Spleen (tissue), 11 donors: Measurements from ENCODE around the gene PLXNB2. TPM values are rescaled to one million over a fixed set of nuclear protein-coding genes. Genes with fewer than 3 reads are reported as not detected.

Experiments
- DNase-seq: peaks from one replicate; pipeline ENCODE4 v3.0.0-alpha.2; 2020
- H3K27ac ChIP-seq, 8 donors: fragments of 200-600 bp; sonication (generic) in 7 of 8; 1 replicate in 4 of 8; 2 replicates in 4 of 8; pipeline versions ENCODE4 v1.5.0 to v1.8.0; 2016 to 2021; ENCODE audit warnings: inconsistent platforms in 4 of 8, mild to moderate bottlenecking in 4 of 8, moderate library complexity in 1 of 8
- H3K27me3 ChIP-seq, 7 donors: fragments of 200-600 bp; sonication (generic) in 6 of 7; replicated peaks in 1 of 7; 1 replicate in 4 of 7; 2 replicates in 3 of 7; pipeline versions ENCODE4 v1.5.0 to v1.8.0; 2016 to 2021; ENCODE audit warnings: inconsistent platforms in 3 of 7, mild to moderate bottlenecking in 1 of 7
- H3K36me3 ChIP-seq, 6 donors: fragments of 200-600 bp; sonication (generic) in 5 of 6; 1 replicate in 4 of 6; 2 replicates in 2 of 6; pipeline versions ENCODE4 v1.5.0 to v1.8.0; 2016 to 2021; ENCODE audit warnings: inconsistent platforms in 2 of 6
- H3K4me1 ChIP-seq, 6 donors: fragments of 200-600 bp; sonication (generic) in 5 of 6; 1 replicate in 3 of 6; 2 replicates in 3 of 6; pipeline versions ENCODE4 v1.5.0 to v1.8.0; 2016 to 2021; ENCODE audit warnings: inconsistent platforms in 3 of 6
- H3K4me3 ChIP-seq, 8 donors: fragments of 200-600 bp; sonication (generic) in 7 of 8; 1 replicate in 4 of 8; 2 replicates in 4 of 8; pipeline versions ENCODE4 v1.5.0 to v1.8.0; 2016 to 2021; ENCODE audit warnings: inconsistent platforms in 4 of 8, mild to moderate bottlenecking in 4 of 8, moderate library complexity in 2 of 8
- H3K9me3 ChIP-seq, 8 donors: fragments of 200-600 bp; sonication (generic) in 7 of 8; 1 replicate in 4 of 8; 2 replicates in 4 of 8; pipeline versions ENCODE4 v1.5.0 to v1.8.0; 2016 to 2021; ENCODE audit warnings: inconsistent platforms in 4 of 8
- POLR2A ChIP-seq, 3 donors: fragments of 450-650 bp; IDR thresholded peaks; one replicate each; pipeline ENCODE4 v1.5.1; 2017; ENCODE audit warnings: antibody characterized with exemption in 3 of 3, mild to moderate bottlenecking in 1 of 3
- POLR2AphosphoS5 ChIP-seq, 3 donors: sonication (generic); formaldehyde crosslinking; IDR thresholded peaks; one replicate each; pipeline ENCODE4 v1.5.1; 2017; ENCODE audit warnings: antibody characterized with exemption in 3 of 3
- WGBS, 5 donors: extraction: QIAGEN DNeasy Blood & Tissue Kit in 3 of 5; methylation state at CpG; one replicate each; pipeline versions ENCODE4 v1.1.5 to v1.1.7; 2013 to 2018; 5-methylcytosine and 5-hydroxymethylcytosine counted together
- intact Hi-C: fragments of 100-400 bp; cut with DNase I; formaldehyde crosslinking; loops from one replicate; pipeline ENCODE4 v1.15.0; 2023; ENCODE audit warnings: low total_unique reads
- polyA plus RNA-seq, 3 donors: library from polyadenylated mRNA; stranded (reverse); fragments of 200-250 nt; gene quantifications; one replicate each; pipeline ENCODE4 v1.2.1, GENCODE V29; 2013
- total RNA-seq, 7 donors: library from RNA; depleted of rRNA in 3 of 7; stranded (reverse); fragments of >200 nt in 3 of 7; fragmentation: NEBNext Ultra II Directional in 4 of 7; extraction: Animal tissue kit (Norgen Biotek cat#: 25700) in 4 of 7; gene quantifications; one replicate each; pipeline versions ENCODE4 v1.1.0 to v1.2.1, GENCODE V29; 2016 to 2021
- TF ChIP-seq, protein P1 (sequence below), 11 experiments: fragments of 200-600 bp in 7 of 11; fragments of 450-650 bp in 4 of 11; sonication (generic) in 4 of 11; IDR thresholded peaks in 8 of 11; conservative IDR thresholded peaks in 3 of 11; 1 replicate in 7 of 11; 2 replicates in 4 of 11; pipeline versions ENCODE4 v1.4.0 to v1.8.0; 2016 to 2021; ENCODE audit warnings: antibody characterized with exemption in 11 of 11, inconsistent platforms in 4 of 11, mild to moderate bottlenecking in 1 of 11
- donor health status: healthy with polysubstance abuse.
- donor health status: DM: no; HTN: no; CAD: no; lungs with moderate emphysema.
- donor health status: DM: no; HTN: no; CAD: no.
- donor health status: Bipolar disorder and iron deficiency.
- donor health status: healthy.
- donor health status: DM: no; HTN: no; CAD: no.
- donor health status: DM: yes; HTN: yes; CAD: no.

Gene PLXNB2
- total and polyA plus RNA-seq, 10 donors, result 41.9 to 382 (median 242) TPM

DNA sequence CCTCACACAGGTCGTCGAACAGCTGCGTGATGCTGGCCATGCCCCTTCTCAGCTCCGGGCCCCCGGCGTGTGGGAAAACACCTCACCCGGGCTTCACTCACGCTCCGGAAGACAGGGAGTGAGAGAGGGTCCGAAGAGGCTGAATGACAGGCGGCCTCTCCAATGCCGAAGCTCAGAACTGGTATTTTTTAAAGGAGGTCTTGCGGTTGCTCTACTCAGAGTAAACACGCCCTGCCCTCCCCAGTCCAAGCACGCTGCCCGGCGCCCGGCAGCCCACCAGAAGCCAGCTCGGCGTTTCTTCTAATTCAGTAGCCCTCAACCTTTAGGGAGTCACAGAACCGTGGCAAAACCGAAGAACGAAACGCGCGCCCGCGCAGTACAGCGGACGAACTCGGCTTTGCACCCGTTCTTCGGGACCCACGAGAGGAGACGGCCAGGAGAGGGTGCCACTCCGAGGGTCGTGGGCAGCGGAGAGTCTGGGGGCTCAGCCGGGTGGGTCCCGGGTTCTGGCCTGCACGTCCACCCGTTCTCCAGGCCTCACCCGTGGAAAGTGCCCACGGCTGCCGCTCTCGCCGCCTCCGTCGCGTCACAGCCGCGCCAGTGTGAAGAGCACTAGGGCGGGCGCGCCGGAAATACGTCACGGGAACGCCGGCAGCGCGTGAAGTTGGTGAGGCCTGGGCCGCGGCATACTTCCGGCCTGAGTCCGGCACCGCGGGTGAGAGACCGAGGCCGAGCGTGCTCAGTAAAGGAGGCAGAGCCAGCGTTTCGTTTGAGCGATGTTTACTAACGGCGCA is 62.8 kb downstream of the PLXNB2 start, which contains the start of gene TUBGCP6:
TSS of gene TUBGCP6 (minus strand) at position 604 of the 794 bp plus-strand sequence. CDS start at position 40, 564 bp downstream.
- H3K4me3 ChIP-seq, result peak within 1 kb of the TSS; percentile 79 to 96 (median 91)
- peaks cover 48 to 94% (median 81%) of the 10 kb centered on the region in 6 donors for H3K4me1 ChIP-seq
- H3K27me3 ChIP-seq, result no peaks in the 10 kb centered on the region
- peak; percentile 99 for DNase-seq
- H3K9me3 ChIP-seq, result no peaks in the 10 kb centered on the region
- peak within 1 kb of the TSS; percentile 82 to 98 (median 94) for H3K27ac ChIP-seq
- H3K36me3 ChIP-seq, result peaks cover 0 to 52% (median 20%) of the 10 kb centered on the region in 6 donors
- TF ChIP-seq, protein P1, sequence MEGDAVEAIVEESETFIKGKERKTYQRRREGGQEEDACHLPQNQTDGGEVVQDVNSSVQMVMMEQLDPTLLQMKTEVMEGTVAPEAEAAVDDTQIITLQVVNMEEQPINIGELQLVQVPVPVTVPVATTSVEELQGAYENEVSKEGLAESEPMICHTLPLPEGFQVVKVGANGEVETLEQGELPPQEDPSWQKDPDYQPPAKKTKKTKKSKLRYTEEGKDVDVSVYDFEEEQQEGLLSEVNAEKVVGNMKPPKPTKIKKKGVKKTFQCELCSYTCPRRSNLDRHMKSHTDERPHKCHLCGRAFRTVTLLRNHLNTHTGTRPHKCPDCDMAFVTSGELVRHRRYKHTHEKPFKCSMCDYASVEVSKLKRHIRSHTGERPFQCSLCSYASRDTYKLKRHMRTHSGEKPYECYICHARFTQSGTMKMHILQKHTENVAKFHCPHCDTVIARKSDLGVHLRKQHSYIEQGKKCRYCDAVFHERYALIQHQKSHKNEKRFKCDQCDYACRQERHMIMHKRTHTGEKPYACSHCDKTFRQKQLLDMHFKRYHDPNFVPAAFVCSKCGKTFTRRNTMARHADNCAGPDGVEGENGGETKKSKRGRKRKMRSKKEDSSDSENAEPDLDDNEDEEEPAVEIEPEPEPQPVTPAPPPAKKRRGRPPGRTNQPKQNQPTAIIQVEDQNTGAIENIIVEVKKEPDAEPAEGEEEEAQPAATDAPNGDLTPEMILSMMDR (IDR thresholded peaks at IDR 0.05 in 8 of 11, conservative IDR thresholded peaks at IDR 0.05 in 3 of 11), result peak in 10 of 11 experiments; percentile 16 to 62 (median 34)
- TF ChIP-seq POLR2A (IDR thresholded peaks at IDR 0.05) (peak; percentile 28 to 73 (median 28)), POLR2AphosphoS5 (IDR thresholded peaks at IDR 0.05) (peak; percentile 98 to 99 (median 98))
- intact Hi-C loops, result loop anchor here (10.0 kb wide), 1 partner anchor 250 kb away; no protein-coding TSS in a partner anchor
- WGBS, 5 donors, result 0 to 1% (median 0%) methylated on average over 30 to 76 of the region's 76 CpGs

DNA sequence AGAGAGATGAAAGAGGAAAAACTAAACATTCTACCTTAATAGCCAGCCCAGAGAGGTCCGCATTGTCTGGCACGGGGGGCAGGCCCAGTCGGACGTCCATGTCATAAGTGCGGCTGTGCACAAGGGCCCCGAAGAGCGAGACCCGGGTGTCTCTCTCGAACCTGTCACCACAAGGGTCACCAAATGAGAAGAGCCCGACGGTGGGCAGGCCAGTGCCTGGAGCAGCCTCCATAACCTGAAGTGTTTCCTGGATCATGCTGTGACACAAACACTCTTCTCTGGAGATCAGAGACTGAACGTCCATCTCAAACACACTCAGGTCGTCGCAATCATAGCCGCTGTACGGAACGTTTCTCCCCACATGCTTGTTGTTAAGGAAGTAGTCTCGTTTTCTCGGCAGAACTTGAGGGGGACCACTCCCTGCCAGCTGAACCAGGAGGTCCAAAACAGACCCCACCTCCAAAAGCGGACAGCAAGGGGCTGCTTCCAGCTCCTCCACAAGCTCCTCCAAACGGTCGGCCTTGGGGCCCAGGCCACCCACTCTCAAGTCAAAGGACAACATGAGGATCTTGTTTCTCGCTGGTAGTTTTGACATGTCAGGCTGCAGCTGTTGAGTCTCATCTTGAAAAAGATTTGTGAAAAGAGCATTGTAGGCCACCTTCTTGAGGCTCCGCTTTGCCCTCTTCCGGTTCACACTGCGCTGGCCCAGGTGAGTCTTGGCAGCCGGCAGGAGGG is 63.6 kb downstream of the PLXNB2 start:
- H3K4me3 ChIP-seq, result peak overlapping the region; percentile 79 to 96 (median 91)
- TF ChIP-seq, protein P1 (IDR thresholded peaks at IDR 0.05 in 8 of 11, conservative IDR thresholded peaks at IDR 0.05 in 3 of 11), result no peak
- TF ChIP-seq POLR2A (IDR thresholded peaks at IDR 0.05) (no peak), POLR2AphosphoS5 (IDR thresholded peaks at IDR 0.05) (no peak)
- 13 to 22% (median 19%) methylated on average over 22 to 27 of the region's 27 CpGs for WGBS, 5 donors
- H3K4me1 ChIP-seq, result peaks cover 44 to 92% (median 73%) of the 10 kb centered on the region in 6 donors
- H3K27ac ChIP-seq, result peak overlapping the region; percentile 82 to 98 (median 94)
- no peaks in the 10 kb centered on the region for H3K9me3 ChIP-seq
- no peaks in the 10 kb centered on the region for H3K27me3 ChIP-seq
- H3K36me3 ChIP-seq, result peaks cover 0 to 52% (median 23%) of the 10 kb centered on the region in 6 donors
- intact Hi-C loops, result loop anchor here (10.0 kb wide), 1 partner anchor 251 kb away; no protein-coding TSS in a partner anchor
- DNase-seq, result no peak

DNA sequence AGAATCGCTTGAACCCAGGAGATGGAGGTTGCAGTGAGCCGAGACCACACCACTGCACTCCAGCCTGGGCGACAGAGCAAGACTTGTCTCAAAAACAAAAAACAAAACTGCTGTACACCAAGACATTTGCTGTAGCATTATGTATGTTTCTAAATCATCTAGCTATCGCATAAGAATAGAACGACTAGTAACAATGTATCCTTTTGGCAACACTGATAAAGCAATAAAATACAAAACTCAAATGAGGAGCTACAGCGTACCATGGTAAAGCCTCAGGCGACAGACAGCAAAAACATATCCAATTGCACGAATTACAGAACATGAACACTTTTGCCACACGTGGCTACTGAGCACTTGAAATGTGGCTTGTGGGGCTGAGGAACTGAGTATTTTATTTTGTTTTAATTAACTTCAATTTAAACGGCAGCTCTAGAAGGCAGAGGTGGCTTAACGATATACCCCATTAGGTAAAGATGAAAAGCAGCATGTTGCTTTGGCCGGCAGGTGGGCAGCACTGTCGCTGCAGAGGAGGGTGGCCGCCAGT is 65.0 kb downstream of the PLXNB2 start:
- WGBS, 5 donors, result 64 to 81% (median 73%) methylated on average over 14 of the region's 14 CpGs
- peak overlapping the region; percentile 79 to 96 (median 91) for H3K4me3 ChIP-seq
- no peak overlapping the region for H3K27ac ChIP-seq

More for the DNA sequence above, 65.0 kb downstream of the PLXNB2 start:
- TF ChIP-seq POLR2A (IDR thresholded peaks at IDR 0.05) (no peak), POLR2AphosphoS5 (IDR thresholded peaks at IDR 0.05) (no peak)
- TF ChIP-seq, protein P1 (IDR thresholded peaks at IDR 0.05 in 8 of 11, conservative IDR thresholded peaks at IDR 0.05 in 3 of 11), result no peak
- intact Hi-C loops, result loop anchor here (10.0 kb wide), 1 partner anchor 252 kb away; no protein-coding TSS in a partner anchor
- Histone ChIP-seq H3K27me3 (no peaks in the 10 kb centered on the region), H3K36me3 (peaks cover 0 to 51% (median 23%) of the 10 kb centered on the region in 6 donors), H3K9me3 (no peaks in the 10 kb centered on the region), H3K4me1 (peaks cover 44 to 84% (median 60%) of the 10 kb centered on the region in 6 donors)
- DNase-seq, result no peak
